HG03342 (cell line): ENCODE measurements around the gene GABRR2.

ENCODE experiments used
- ATAC-seq: cut with Tn5 transposase; IDR thresholded peaks from one replicate; pipeline ENCODE4 v1.9.1; 2021; ENCODE audit warnings: mild to moderate bottlenecking, moderate library complexity; ENCODE audit not compliant: unreplicated experiment

GABRR2 gene

DNA sequence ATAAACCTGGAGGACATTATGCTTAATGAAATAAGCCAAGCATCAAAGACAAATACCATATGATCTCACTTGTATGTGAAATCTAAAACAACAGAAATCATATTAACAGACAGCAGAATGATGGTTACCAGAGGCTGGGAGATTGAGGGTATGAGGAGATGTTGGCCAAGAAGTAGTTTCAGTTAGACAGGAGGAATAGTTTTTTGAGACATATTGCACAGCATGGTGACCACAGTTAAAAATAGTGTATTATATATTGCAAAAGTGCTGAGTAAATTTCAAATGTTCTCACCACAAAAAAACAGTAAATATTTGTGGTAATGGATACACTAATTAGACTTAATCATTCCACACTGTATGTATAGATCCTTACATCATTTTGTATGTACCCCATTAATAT is 99.7 kb downstream of the GABRR2 start:
- ATAC-seq, result no peak

DNA sequence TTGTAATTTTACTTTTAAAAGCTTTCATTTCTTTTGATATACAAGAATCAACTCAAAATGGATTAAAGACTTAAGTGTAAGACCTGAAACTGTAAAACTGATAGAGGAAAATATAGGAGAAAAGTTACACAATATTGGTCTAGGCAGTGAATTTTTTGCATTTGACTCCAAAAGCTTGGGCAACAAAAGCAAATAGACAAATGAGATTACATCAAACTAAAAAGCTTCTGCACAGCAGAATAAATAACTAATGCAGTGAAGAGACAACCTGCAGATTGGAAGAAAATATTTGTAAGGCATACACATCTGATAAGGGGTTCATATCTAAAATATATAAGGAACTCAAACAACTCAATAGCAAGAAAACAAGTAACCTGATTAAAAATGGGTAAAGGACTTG is 100.9 kb downstream of the GABRR2 start:
- no peak for ATAC-seq

DNA sequence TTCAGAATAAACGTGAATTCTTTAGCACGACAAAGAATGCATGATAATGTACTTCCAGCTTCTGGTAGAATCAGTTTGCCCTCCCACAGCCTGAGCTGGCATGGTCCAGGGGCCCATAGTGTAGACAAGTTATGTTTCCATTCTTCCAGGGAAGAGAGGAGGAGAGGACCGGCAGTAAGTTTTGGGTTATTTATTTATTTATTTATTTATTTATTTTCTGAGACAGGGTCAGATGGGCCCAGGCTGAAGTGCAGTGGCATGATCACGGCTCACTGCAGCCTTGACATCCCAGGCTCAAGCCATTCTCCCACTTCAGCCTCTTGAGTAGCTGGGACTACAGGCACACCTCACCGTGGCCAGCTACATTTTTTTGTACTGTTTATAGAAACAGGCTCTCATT is 102.6 kb downstream of the GABRR2 start:
- no peak for ATAC-seq

DNA sequence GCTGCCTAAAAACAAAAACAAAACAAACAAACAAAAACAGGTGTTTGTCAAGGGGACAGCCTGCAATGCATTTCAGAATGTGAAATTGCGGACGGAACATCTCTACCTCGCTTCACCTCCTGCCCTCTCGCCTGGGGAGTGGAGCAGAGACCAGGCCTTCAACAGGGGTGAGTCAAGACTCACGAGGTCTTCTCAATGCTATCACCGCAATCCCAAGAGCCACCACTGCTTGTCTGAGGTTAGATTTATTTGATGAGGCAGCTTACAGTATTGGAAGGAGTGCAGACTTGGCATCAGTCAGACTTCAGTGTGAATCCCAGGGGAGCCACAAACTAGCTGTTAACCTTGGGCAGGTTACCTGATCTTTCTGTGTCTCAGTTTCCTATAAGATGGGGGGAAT is 105.6 kb downstream of the GABRR2 start:
- ATAC-seq, result no peak

DNA sequence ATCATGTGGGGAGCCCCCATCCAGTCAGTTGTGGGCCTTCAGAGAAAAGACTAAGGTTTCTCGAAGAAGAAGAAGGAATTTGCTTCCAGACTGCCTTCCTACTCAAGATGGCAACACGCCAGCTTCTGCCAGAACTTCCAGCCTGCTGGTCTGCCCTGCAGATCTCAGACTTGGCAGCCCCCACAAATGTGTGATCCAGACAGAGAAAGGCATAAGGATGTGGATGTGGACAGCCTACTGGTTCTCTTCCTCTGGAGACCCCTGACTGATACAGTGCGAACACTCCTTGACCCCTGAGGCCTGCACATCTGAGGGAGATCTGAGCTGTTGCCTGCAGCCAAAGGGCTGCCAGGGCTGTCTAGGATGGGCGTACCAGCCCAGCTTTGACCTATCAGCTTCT is 106.5 kb downstream of the GABRR2 start:
- no peak for ATAC-seq
